Right lobe of liver (tissue), 4 donors: ENCODE data around the gene M1AP.

ENCODE experiments used
- POLR2A ChIP-seq: fragments of 450-650 bp; IDR thresholded peaks from one replicate; pipeline ENCODE4 v1.6.1; 2017; ENCODE audit warnings: antibody characterized with exemption, mild to moderate bottlenecking
- TF ChIP-seq, protein P1 (sequence below), 4 donors: fragments of 200-600 bp in 3 of 4; fragments of 450-650 bp in 1 of 4; IDR thresholded peaks; one replicate each; pipeline versions ENCODE4 v1.5.1 to v1.8.0; 2016 to 2022; ENCODE audit warnings: antibody characterized with exemption in 4 of 4, mild to moderate bottlenecking in 2 of 4
- donor health status: DM: no; HTN: no; CAD: no.
- donor health status: DM: no; HTN: no; CAD: no.
- donor health status: DM: no; HTN: yes; CAD: no.

DNA sequence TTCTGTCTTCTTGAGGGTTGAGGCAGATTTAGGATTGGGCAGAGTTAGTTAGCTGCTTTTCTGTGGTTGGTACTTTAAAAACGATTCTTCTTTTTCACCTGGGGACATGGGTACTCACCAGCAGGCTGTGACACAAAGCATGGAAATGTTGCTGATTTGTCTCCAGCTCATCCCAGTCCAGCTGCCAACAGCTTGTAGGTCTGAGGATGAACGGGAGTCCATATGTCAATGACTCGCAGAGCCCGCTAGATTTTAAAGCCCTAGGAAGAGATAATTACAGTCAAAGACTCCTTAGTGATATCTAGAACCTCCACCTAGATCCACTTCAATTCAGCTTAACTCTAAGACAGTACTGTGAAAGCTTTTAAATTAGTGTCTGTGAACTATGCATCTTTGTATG is 72.8 kb downstream of the M1AP start:
- TF ChIP-seq, protein P1, sequence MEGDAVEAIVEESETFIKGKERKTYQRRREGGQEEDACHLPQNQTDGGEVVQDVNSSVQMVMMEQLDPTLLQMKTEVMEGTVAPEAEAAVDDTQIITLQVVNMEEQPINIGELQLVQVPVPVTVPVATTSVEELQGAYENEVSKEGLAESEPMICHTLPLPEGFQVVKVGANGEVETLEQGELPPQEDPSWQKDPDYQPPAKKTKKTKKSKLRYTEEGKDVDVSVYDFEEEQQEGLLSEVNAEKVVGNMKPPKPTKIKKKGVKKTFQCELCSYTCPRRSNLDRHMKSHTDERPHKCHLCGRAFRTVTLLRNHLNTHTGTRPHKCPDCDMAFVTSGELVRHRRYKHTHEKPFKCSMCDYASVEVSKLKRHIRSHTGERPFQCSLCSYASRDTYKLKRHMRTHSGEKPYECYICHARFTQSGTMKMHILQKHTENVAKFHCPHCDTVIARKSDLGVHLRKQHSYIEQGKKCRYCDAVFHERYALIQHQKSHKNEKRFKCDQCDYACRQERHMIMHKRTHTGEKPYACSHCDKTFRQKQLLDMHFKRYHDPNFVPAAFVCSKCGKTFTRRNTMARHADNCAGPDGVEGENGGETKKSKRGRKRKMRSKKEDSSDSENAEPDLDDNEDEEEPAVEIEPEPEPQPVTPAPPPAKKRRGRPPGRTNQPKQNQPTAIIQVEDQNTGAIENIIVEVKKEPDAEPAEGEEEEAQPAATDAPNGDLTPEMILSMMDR (IDR thresholded peaks at IDR 0.05) = no peak
- no peak for TF ChIP-seq POLR2A
